HG03439 (cell line): ENCODE data around the gene SLX4.

Experiments used
- ATAC-seq: cut with Tn5 transposase; IDR thresholded peaks from one replicate; pipeline ENCODE4 v1.9.1; 2021; ENCODE audit warnings: mild to moderate bottlenecking, moderate library complexity; ENCODE audit not compliant: unreplicated experiment

Gene SLX4

DNA sequence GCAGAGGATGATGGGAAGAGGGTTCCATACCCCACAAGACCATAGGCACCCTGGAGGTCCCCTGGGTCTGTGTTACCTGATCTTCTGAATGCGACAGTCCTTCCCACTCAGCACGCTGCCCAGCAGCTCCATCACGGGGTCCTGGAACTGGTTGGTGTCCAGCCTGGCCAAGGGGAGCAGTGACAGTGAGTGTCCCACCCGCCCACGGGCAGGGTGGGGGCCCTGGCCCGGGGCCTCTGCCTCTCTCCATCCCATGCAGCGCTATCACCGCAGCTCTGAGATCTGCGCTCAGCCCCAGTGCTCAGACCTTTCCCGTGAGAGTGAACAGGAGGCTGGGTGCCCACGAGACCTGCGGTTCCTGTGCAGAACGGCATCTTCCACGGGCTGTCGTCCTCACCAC is 49.8 kb downstream of the SLX4 start:
- no peak for ATAC-seq

DNA sequence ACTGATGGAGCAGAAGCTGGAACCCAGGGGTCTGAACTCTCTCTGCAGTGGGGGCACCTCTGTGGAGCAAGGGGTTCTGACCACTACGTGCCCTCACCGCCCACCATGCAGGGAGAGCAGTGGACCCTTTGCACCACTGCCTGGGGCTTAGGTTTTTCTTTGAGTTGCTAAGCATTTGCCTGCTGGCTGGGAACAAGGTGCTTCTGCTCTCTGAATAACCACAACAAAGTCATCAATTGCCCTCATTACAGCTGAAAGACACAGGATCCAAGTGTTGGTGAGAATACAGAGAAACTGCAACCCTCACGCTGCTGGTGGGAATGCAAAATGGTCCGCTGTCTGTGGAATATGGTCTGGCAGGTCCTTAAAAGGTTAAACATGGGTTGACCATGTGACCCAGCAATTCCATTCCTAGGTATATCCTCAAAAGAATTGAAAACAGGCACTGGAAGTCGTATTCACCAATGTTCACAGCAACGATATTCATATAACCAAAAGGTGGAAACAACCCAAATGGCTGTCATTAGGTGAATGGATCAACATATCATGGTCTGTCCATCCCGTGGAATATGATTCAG is 57.0 kb downstream of the SLX4 start:
- no peak for ATAC-seq

DNA sequence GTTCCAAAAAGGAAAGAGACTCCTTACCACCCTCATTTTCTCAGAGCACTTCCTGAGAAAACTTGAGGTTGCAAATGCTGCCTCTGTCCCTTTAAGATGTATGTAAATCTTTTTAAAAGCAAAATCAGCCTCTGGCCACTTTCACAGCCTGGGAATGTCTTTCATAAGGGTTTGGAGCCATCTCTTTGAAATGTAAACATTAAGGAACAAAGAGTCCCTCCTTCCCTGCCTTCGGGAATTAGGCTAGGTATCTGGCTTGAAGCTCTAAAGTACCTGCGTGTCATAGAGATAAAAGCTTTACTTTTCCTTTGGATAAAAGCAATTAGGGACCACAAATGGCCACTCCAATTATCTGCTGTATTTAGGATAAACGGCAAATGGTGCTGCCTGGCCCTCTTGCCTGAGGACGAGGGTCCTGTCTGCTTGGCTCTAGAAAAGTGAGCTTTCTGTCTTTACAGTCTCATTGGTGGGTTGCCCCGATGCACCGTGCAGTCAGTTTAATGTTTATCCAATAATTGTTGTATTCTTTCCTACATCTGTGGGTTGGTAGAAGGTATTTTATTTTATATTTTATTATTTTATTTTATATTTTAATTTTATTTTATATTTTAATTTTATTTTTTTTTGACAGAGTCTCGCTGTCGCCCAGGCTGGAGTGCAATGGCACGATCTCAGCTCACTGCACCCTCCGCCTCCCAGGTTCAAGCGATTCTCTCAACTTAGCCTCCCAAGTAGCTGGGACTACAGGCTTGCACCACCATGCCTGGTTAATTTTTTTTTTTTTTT is 58.1 kb downstream of the SLX4 start:
- ATAC-seq: no peak

DNA sequence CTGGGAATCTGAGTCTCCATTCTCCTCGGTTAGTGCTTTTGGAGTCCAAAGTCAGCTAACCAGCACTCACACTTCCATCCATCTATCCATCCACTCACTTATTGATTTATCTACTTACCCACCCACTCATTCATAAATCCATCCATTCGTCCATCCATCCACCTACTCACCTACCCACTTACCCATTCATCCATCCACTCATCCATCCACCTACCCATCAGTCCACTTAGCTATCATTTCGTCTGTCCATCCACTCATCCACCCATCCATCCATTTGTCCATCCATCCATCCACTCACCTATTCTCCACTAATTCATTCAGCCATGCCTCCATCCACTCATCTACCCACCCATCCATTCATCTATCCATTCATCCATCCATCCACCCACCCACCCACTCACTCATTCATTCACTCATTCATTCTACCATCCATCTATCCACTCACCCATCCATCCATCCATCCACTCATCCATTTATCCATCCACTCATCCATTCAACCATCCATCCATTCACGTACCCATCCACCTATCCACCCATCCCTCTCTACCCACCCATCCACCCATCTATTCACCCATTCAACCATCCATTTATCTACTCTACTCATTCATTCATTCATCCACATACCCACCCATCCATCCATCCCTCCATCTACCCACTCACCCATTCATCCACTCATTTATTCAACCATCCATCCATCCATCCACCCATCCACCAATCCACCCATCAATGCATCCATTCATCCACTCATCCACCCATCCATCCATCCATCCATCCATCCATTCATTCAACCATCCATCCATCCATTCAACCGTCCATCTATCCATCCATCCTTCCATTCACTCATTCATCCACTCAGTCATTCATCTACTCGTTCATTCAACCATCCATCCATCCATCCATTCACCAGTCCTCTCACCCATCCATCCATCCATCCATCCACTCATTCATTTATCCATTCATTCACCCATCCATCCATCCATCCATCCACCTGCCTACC is 60.3 kb downstream of the SLX4 start:
- no peak for ATAC-seq

DNA sequence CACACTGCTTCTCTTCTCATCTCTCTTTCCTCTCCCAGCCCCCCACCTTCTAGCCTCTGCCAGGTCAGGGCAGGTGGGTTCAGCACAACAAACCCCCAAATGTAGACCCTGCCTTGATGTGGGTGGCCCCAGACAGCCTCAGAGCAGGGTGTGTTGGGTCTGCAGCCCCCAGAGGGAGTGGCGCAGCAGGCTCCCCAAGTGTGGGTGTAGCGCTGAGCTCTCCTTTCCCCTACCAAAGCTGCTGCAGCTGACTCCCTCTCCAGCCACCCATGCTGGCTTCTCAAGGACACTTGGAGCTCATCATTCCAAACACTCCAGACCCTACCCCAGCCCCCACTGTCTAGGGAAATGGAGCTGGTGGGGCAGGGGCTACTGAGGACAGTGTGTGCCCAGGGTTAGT is 61.5 kb downstream of the SLX4 start:
- ATAC-seq: no peak

DNA sequence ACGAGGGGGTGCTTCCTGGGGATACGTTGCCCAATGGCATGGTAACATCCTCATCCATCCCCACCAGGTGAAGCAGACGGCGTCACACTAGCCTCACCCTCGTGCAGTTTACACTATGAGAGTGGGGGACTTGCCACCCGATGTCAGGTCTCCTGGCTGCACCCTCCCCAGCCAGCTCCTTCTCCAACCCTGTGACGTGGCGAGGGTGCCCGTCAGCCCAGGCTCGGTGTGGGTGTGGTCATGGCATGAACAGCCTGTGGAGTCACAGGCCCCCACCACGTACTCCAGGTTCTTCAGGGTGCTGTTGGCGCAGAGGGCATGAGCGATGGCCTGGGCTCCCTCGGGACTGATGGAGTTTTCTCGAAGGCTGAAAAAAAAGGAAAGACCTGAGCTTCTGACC is 62.5 kb downstream of the SLX4 start:
- ATAC-seq: no peak

DNA sequence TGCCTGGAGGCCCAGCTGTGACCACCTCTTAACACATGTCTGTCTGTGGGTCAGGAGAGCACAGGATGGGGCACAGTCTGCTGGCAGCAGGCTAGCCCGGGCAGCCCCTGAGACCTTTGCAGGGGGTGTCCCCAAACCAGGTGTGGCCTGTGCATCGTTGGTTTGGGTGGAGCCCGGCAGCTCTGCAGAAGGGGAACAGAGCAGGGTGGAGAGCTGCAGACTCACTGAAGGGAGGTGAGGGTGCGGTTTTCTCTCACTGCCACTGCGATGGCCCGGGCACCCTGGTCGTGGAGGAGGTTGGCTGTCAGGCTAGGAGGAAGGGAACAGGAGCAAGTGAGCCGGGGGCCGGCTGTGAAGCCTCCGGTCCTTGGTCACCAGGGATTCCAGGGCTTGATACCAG is 63.0 kb downstream of the SLX4 start:
- no peak for ATAC-seq

DNA sequence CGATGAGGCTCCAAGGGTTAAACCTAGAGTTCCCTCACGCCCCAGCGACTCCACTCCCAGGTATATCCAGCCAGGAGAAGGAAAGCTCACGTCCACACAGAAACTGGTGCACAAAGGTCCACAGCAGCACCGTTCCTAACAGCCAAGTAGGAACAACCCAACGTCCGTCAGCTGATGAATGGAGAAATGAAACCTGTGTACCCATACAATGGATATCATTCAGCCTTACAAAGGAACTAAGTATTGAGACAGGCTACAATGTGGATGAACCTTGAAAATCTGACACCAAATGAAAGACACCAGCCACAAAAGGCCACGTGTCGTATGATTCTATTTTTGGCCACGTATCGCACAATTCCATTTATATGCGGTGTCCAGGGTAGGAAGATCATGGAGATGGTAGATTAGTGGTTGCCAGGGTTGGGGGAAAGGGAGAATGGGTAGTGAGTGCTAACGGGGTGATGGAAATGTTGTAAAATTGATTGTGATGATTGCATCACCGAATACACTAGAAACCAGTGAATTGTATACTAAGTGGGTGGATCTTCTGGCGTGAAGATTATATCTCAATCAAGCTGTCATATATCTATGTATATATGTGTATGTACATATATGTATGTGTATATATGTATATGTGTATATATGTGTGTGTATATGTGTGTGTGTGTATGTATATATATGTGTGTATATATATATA is 64.3 kb downstream of the SLX4 start:
- no peak for ATAC-seq

DNA sequence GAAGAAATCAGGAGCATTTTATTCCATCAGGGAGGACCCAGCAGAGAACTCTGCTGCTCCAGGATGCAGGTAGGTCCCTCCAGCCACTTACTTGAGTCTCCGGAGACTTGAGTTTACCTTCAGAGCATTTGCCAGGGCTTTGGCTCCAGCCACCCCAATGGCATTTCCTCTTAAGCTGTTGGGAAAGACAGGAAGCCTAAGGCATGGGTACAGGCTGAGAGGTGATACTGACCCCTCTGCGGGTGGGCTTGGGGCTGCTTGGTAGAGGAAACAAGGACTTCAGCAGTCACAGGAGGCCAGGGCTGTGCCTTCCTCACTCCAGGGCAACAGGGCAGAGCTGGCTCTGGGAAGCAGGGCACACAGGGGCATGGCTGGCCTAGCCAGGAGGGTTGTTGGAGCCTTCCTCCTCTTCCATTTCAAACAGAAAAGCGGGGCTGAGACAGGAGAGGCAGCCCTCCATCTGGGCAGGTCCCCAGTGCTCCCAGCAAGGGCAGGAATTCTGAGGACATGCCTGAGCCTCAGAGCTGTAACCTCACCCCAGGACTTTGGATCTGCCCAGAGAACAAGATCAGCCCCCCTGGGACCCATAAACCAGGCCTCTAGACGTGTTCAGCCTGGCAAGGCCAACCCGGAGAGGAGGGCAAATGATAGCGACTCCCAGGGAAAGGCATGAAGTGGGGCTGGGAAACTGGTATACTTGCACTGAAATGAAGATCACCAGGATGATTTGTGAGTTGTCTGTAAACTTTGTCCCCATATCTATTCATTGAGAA is 68.6 kb downstream of the SLX4 start:
- ATAC-seq: no peak

DNA sequence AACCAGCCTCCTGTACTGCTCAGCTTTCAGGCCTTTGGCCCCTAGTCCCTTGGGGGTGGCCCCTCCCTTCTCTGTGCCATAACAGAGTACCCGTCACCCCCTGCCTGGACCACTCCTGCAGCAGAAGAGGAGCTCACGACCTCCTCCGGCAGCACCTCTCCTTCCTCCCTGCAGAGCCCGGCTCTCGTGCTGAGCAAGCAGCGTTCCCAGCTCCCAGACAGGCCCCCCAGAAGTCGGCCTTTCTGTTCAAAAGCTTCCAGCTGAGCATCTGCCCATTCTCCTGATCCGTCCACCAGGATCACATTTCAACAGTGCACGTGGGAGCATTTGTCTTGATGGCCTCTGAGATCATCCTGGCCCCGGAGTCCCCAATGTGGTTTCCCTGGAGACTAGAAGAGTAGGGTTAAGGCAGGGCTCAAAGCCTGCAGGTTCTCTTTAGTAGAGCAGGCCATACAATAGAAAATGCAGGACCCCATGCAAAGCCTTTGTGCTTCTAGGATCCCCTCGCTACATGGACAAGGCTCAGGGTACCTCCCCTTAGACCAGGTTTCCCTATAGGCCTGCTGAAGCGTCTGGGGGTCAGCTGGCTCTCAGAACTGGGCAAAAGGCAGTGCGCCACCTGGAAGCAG is 69.8 kb downstream of the SLX4 start:
- no peak for ATAC-seq

DNA sequence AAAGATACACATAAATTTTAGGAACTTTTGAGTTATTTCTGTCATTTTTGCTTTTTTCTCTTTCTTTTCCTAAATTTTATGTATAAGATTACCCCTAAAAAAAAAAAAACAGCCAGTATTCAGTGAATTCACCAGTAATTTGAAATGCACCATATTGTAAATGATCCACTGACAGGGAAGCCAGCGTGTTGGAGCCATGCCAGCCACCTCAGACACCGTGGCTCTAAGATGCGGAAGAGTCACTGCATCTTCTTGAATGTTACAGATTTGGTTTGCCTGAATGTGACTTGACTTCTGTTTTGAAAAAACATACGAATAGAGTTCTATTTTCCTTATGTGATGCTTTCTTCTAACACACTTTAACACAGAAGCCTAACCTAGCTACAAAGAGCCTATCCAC is 73.2 kb downstream of the SLX4 start:
- no peak for ATAC-seq

DNA sequence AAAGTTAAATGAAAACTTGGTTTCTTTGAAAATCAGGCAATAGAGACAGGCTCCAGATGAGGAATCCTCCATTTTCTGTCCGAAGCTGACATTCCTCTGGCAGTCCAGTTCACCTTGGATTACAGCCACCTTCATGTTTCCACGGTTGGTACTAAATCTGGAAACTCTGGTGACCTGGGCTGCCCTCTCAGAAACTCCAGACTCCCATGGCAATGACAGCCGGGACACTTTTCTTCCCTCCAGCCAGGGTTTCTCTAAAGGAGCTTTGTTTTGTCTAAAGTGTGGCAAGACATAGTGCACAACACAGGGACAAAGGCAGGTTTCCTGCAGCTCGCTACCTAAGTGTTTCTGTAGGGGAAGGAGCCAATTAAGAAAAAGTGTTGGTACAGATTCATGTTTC is 74.6 kb downstream of the SLX4 start:
- no peak for ATAC-seq

DNA sequence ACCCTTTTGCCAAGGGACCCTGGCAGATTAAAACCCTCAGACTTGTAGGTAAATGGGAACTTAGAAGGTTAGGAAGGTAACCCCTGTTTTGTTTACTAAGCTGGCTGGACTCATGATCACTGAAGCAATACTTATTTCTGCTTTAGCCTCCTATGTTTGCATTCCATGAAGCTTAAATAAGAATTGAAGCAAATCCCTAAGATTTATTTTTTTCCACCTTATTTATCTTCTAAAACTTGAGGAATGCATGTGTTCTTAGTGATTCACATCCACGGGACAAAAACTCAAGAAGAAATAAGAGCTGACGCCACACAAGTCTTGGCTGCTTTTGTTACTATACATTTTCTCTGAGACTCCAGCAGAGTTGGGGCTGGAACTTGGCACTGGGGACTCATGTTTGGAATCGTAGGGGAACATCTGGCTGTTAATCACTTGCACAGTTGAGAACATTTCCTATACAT is 75.1 kb downstream of the SLX4 start:
- ATAC-seq: no peak

DNA sequence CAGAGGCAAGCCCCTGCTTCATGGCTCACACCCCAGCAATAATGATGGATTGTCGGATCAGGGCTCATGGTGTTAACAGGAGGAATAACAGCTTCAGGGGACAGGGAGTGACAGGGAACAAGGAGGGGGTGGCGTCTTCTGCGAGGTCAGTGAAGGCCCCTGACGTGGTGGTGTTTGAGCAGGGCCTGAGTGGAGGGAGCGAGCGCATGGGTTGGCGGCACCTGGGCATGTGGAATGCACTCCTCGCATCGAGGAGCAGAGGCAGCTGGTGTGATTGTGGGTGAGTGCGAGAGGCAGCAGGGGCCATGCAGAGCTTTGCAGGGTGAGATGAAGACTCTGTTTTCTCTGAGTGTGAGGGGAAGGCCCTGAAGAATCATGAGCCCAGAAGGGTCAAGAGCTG is 77.3 kb downstream of the SLX4 start:
- no peak for ATAC-seq

DNA sequence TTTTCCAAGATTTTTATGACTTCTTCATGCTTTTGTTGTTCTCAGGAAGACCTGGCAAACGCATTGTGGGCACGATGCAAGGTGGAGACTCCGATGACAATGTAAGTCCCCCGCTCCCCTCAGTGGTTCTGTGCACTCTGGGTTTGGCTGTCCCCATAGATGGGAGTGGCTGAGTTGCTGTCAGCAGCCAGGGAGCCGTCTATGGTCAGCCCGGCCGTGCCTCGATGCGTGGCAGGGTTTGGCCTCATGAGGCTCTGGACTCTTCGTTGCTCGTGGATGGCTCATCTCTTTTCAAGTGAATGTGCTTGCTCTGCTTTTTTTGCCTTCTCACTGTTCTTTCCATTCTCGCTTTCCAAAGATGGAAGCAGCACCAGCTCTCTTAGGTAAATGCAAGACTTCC is 78.7 kb downstream of the SLX4 start:
- no peak for ATAC-seq
